Body of pancreas (tissue), 4 donors: ENCODE data around the gene WIPF3.

Source experiments
- CTCF ChIP-seq, 7 experiments: fragments of 450-650 bp in 4 of 7; fragments of 200-600 bp in 3 of 7; sonication (generic) in 3 of 7; IDR thresholded peaks; one replicate each; pipeline ENCODE4 v1.5.1; 2016 to 2019; ENCODE audit warnings: antibody characterized with exemption in 7 of 7
- POLR2A ChIP-seq, 3 donors: fragments of 450-650 bp; IDR thresholded peaks; one replicate each; pipeline ENCODE4 v1.6.1; 2016; ENCODE audit warnings: antibody characterized with exemption in 3 of 3, mild to moderate bottlenecking in 2 of 3

DNA sequence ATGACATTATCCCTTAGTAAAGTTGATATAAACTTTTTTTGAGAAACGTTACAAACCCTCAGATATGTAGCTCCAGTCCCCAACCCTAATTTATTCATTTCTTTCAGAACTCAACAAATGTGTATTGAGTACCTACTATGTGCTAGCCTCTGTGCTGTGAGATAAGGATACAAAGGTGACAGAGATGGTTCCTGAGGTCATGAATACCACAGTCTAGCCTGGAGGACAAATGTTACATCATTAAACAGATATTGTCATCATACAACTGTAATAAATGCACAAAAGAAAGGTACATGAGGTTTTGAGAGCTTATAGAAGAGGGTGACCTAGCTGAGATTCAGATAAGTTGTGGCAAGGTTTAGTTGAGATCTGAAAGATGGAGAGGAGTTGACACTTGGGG, 4.4 kb upstream of the WIPF3 start:
- TF ChIP-seq CTCF (IDR thresholded peaks at IDR 0.05), result no peak
- TF ChIP-seq POLR2A (IDR thresholded peaks at IDR 0.05), result no peak
